PC-9 (cell line): ENCODE data around the gene UNC13D.

Source experiments
- EZH2 ChIP-seq: fragments of 200-600 bp; sonication (generic); IDR thresholded peaks from 2 replicates; pipeline ENCODE4 v1.8.0; 2017; ENCODE audit warnings: antibody characterized with exemption, low read depth
- TF ChIP-seq, protein P1 (sequence below): fragments of 200-600 bp; sonication (generic); conservative IDR thresholded peaks from 2 replicates; pipeline ENCODE4 v1.6.1; 2017; ENCODE audit warnings: mixed run types, antibody characterized with exemption, mild to moderate bottlenecking, moderate library complexity

DNA sequence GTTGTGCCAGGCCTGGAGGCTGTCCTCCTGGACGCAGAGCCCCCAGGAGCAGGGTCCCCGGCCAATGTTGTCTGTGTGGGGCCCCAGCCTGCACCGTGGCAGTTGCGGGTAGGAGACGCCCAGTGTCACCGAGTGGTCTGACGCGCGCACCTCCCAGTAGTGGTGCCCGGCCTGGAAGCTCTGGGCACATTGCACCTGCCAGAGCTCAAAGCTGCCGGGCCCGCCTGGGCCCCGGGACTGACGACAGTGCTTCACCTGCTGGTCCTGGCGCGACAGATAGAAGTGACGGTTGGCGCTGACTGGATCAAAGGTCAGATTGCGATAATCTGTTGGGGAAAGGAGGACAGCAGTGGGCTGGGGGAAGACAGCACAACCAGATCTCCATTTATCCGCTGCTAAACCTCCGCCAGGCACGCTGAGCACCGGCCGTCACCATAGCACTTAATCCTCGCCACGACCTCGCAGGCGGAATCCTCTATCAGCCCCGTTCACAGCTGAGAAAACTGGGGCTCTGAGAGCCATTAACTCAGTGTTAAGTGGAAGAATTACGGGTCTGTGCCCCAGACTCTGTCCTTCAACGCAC, 46.9 kb upstream of the UNC13D start:
- TF ChIP-seq, protein P1, sequence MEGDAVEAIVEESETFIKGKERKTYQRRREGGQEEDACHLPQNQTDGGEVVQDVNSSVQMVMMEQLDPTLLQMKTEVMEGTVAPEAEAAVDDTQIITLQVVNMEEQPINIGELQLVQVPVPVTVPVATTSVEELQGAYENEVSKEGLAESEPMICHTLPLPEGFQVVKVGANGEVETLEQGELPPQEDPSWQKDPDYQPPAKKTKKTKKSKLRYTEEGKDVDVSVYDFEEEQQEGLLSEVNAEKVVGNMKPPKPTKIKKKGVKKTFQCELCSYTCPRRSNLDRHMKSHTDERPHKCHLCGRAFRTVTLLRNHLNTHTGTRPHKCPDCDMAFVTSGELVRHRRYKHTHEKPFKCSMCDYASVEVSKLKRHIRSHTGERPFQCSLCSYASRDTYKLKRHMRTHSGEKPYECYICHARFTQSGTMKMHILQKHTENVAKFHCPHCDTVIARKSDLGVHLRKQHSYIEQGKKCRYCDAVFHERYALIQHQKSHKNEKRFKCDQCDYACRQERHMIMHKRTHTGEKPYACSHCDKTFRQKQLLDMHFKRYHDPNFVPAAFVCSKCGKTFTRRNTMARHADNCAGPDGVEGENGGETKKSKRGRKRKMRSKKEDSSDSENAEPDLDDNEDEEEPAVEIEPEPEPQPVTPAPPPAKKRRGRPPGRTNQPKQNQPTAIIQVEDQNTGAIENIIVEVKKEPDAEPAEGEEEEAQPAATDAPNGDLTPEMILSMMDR = no peak
- no peak for TF ChIP-seq EZH2
